Smooth muscle cell (in vitro differentiated cells): Measurements from ENCODE around the gene VSIG10L2. TPM values are rescaled to one million over a fixed set of nuclear protein-coding genes. Genes with fewer than 3 reads are reported as not detected.

Experiments used
- DNase-seq: peaks from one replicate; lab custom pipeline; 2025; ENCODE audit not compliant: unreplicated experiment; lab: John Stamatoyannopoulos, UW
- H2AFZ ChIP-seq: fragments of 200-600 bp; sonication (generic); 2 replicates; pipeline ENCODE4 v1.6.0; 2016; ENCODE audit warnings: antibody characterized with exemption, low read depth, mild to moderate bottlenecking
- H3F3A ChIP-seq: fragments of 200-600 bp; sonication (generic); 2 replicates; pipeline ENCODE4 v1.6.0; 2017; ENCODE audit warnings: antibody characterized with exemption, low read depth
- H3K27ac ChIP-seq: fragments of 200-600 bp; sonication (generic); 2 replicates; pipeline ENCODE4 v1.5.1; 2016; ENCODE audit warnings: low read depth, mild to moderate bottlenecking
- H3K27me3 ChIP-seq: fragments of 200-600 bp; sonication (generic); 2 replicates; pipeline ENCODE4 v1.6.1; 2016; ENCODE audit warnings: low read depth, mild to moderate bottlenecking
- H3K36me3 ChIP-seq: fragments of 200-600 bp; sonication (generic); 2 replicates; pipeline ENCODE4 v1.5.1; 2016; ENCODE audit warnings: low read depth
- H3K4me1 ChIP-seq: fragments of 200-600 bp; sonication (generic); 2 replicates; pipeline ENCODE4 v1.5.1; 2016; ENCODE audit warnings: low read depth
- H3K4me2 ChIP-seq: fragments of 200-600 bp; sonication (generic); 2 replicates; pipeline ENCODE4 v1.6.0; 2016; ENCODE audit warnings: mild to moderate bottlenecking
- H3K4me3 ChIP-seq: fragments of 200-600 bp; sonication (generic); 2 replicates; pipeline ENCODE4 v1.5.1; 2016; ENCODE audit warnings: mild to moderate bottlenecking
- H3K79me2 ChIP-seq: fragments of 200-600 bp; sonication (generic); 2 replicates; pipeline ENCODE4 v1.6.0; 2016; ENCODE audit warnings: low read depth, mild to moderate bottlenecking
- H3K9ac ChIP-seq: fragments of 200-600 bp; sonication (generic); 2 replicates; pipeline ENCODE4 v1.6.0; 2016; ENCODE audit warnings: low read depth
- H3K9me3 ChIP-seq: fragments of 200-600 bp; sonication (generic); replicated peaks from 2 replicates; pipeline ENCODE4 v1.5.1; 2016; ENCODE audit warnings: low read depth
- H4K20me1 ChIP-seq: fragments of 200-600 bp; sonication (generic); 2 replicates; pipeline ENCODE4 v1.6.0; 2016; ENCODE audit warnings: low read depth
- CTCF ChIP-seq: fragments of 200-600 bp; sonication (generic); IDR thresholded peaks from 2 replicates; pipeline ENCODE4 v1.5.1; 2017; ENCODE audit warnings: borderline replicate concordance, mild to moderate bottlenecking, antibody characterized with exemption; ENCODE audit not compliant: insufficient read depth, poor library complexity, severe bottlenecking
- WGBS: methylation state at CpG from one replicate; pipeline ENCODE4 v1.1.7; 2016; ENCODE audit warnings: low lambda C conversion rate; 5-methylcytosine and 5-hydroxymethylcytosine counted together
- polyA plus RNA-seq: library from polyadenylated mRNA; unstranded; fragments of >200 nt; fragmentation: Nextera tagmentation; extraction: Ambion mirVana; gene quantifications from 2 replicates; pipeline ENCODE4 v1.2.1, GENCODE V29; 2016
- total RNA-seq: library from RNA; depleted of rRNA; stranded (reverse); fragments of >200 nt; gene quantifications from 2 replicates; pipeline ENCODE4 v1.2.3, GENCODE V29; 2014

VSIG10L2 gene
- total and polyA plus RNA-seq, 2 experiments from 2014 or later, result not detected

DNA sequence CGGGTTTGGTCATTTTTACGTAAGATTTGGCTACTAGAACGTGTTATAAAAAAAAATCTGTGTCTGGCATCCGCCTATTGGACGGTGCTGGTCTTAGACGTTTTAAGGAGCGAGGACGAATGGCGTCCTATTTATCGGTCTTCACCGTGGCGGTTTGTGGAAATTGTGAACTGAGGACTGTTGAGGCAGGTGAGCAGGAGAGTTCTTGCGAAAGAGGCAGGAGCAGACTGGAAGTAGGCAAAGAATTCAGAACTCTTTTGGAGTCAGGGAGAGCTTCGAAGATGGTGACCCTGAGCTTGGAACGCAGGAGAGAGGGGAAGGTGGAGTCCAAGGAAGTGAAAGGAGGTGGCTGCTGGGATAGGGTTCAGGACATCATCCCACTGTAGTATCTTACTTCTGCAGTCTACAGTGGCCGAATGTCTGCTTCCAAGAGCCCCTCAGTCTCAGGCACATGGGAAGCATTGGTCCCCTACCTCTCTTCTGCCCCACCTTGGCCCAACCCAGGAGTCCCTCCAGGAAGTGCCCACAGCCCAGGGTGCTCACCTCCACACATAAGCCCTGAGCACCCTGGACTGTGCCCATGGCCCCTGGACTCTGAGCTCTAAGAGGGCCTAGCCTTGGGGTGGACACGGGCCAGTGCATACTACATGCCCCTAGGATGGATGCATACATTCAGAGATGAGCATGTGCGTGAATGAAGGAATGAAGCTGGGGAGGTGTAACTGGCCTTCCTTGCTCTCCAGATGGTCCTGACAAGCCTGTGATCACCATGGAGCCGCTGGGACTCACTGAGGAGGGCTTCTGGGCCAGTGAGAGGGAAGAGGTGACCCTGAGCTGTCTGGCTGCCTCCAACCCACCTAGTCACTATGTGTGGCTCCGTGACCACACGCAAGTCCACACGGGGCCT lies 3.7 kb downstream of the VSIG10L2 start:
- H3K9me3 ChIP-seq, result no peaks in the 10 kb centered on the region

GRCh38 chr11:125950178-125950490 lies 4.3 kb downstream of the VSIG10L2 start:
- no peaks in the 10 kb centered on the region for H3K36me3 ChIP-seq
- H3K9me3 ChIP-seq, result no peaks in the 10 kb centered on the region
- H3K4me1 ChIP-seq, result no peaks in the 10 kb centered on the region
- TF ChIP-seq CTCF, result no peak
- H3K27me3 ChIP-seq, result no peaks in the 10 kb centered on the region
- 94% methylated on average over 11 of the region's 11 CpGs for WGBS
- H3K9ac ChIP-seq, result no peak overlapping the region
- no peaks in the 10 kb centered on the region for H3K79me2 ChIP-seq
- no peaks in the 10 kb centered on the region for H3F3A ChIP-seq
- no peak overlapping the region for H2AFZ ChIP-seq
- no peaks in the 10 kb centered on the region for H4K20me1 ChIP-seq
- no peak overlapping the region for H3K4me3 ChIP-seq
- no peak overlapping the region for H3K27ac ChIP-seq
- no peak overlapping the region for H3K4me2 ChIP-seq
- DNase-seq, result no peak

More for the DNA sequence above, 3.7 kb downstream of the VSIG10L2 start:
- TF ChIP-seq CTCF, result no peak
- H3K4me3 ChIP-seq, result no peak overlapping the region
- H3F3A ChIP-seq, result no peaks in the 10 kb centered on the region
- no peaks in the 10 kb centered on the region for H3K36me3 ChIP-seq
- no peaks in the 10 kb centered on the region for H3K27me3 ChIP-seq
- no peaks in the 10 kb centered on the region for H3K4me1 ChIP-seq
- no peak for DNase-seq
- H3K9ac ChIP-seq, result no peak overlapping the region
- WGBS, result 93% methylated on average over 20 of the region's 22 CpGs
- no peak overlapping the region for H3K4me2 ChIP-seq
- H2AFZ ChIP-seq, result no peak overlapping the region
- no peaks in the 10 kb centered on the region for H3K79me2 ChIP-seq
- H4K20me1 ChIP-seq, result no peaks in the 10 kb centered on the region
- H3K27ac ChIP-seq, result no peak overlapping the region

DNA sequence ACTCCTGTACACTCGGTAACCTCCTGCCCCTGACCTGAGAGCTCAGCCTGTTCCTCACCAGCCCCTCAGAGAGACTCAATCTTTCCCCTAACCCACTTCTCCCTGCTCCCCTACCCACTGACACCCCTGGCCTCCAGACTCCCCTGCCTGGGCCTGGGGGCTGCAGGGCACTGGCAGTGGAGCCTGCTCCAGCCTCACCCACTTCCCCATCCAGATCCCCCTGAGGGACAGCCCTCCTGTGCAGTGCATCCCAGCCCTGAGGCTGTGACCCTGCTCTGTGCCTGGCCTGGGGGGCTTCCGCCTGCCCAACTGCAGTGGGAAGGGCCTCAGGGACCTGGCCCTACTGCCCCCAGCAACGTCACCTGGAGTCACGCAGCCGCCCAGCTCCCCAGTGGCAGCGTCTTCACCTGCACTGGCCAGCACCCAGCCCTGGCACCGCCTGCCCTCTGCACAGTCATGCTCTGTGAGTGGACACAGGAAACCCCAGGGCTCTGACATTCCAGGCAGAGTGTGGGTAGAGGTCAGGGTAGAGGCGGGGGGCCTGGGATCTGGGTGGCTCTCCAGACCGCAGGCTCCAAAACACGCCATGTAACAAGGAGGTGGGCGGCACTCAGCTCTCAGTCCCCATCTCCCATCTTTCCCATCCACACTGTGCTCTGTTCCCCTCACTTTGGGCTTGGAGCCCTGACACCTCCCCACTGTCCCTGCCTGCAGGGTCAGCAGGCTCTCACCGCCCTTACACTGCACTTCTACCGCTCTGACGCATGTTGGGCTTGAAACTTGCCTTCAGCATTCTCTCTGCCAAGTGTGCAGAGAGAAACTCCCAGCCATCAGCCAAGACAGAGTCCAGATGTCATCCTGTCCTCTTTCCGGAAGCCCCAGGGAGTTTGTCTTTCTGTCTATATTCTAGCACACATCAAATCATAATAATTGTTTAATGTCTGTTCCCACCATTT lies 5.1 kb downstream of the VSIG10L2 start:
- 89% methylated on average over 15 of the region's 15 CpGs for WGBS

More for the DNA sequence above, 5.1 kb downstream of the VSIG10L2 start:
- Histone ChIP-seq H3K9ac (no peak overlapping the region), H4K20me1 (no peaks in the 10 kb centered on the region), H3K27ac (no peak overlapping the region), H3F3A (no peaks in the 10 kb centered on the region), H3K9me3 (no peaks in the 10 kb centered on the region), H3K4me3 (no peak overlapping the region), H3K36me3 (no peaks in the 10 kb centered on the region), H2AFZ (no peak overlapping the region), H3K4me1 (no peaks in the 10 kb centered on the region), H3K27me3 (no peaks in the 10 kb centered on the region), H3K4me2 (no peak overlapping the region), H3K79me2 (no peaks in the 10 kb centered on the region)
- TF ChIP-seq CTCF, result no peak
- no peak for DNase-seq
